Middle frontal gyrus (tissue), 1 donor: ENCODE data around the gene PTRHD1.

Experiments
- DNase-seq: peaks from one replicate; pipeline ENCODE4 v3.0.0-alpha.2; 2015; ENCODE audit warnings: low spot score; ENCODE audit errors: extremely low spot score

The PTRHD1 gene

DNA sequence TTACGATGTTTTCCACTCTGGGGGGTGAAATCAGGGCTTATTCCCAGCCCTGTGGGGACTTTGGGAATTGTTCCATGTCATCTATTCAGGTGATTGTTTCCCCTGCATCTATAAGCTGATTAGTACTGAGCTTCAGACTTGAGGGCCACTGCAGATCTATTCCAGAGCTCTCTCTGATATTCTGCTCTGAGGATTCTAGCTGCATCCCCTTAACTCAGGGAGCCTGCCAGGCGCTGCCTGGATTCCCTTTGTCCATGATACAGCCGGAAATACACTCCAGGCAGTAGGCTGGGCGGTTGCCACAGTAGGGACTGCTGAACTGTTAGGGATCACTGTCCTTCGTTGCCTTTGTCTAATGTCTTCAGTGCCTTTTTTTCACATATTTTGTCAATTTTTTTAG, 31.3 kb downstream of the PTRHD1 start:
- no peak for DNase-seq

- no peak for DNase-seq
Measured at GRCh38 chr2:24756789-24757188, 36.4 kb downstream of the PTRHD1 start.

- DNase-seq: no peak
Measured at GRCh38 chr2:24754985-24755705, 38.0 kb downstream of the PTRHD1 start.

GRCh38 chr2:24749069-24749691, 44.0 kb downstream of the PTRHD1 start:
- DNase-seq: no peak

DNA sequence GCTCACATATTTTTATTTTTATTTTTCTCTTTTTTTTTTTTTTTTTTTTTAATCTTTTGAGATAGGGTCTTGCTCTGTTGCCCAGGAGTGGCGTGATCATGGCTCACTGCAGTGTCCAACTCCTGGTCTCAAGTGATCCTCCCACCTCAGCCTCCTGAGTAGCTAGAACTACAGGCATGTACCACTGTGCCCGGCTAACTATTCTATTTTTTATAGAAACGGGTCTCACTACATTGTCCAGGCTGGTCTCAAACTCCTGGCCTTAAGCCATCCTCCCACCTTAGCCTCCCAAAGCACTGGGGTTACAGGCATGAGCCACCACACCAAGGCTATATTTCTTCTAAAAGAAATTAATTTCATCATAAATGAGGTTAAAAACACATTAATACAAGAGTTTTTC, 45.9 kb downstream of the PTRHD1 start:
- DNase-seq: no peak

DNA sequence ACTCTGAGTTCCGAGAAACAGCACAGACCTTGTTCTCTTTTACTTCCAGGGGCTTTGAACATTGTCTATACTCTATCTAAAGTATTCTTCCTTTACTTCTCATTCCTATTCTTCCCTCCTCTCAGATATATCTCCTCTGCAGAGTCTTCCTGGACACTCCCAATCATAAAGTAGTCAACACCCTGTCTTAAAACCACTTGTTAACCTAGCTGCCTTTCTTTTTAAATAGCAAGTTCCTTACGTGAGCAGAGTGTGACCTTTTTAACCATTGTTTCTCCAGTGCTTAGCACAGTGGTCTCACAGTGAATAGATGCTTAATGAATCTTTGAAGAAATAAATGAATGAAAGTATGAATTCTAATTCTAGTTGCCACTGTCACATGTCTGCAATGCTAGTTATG, 47.4 kb downstream of the PTRHD1 start:
- DNase-seq: no peak

- DNase-seq: no peak
Measured at GRCh38 chr2:24744356-24744755, 48.8 kb downstream of the PTRHD1 start.

DNA sequence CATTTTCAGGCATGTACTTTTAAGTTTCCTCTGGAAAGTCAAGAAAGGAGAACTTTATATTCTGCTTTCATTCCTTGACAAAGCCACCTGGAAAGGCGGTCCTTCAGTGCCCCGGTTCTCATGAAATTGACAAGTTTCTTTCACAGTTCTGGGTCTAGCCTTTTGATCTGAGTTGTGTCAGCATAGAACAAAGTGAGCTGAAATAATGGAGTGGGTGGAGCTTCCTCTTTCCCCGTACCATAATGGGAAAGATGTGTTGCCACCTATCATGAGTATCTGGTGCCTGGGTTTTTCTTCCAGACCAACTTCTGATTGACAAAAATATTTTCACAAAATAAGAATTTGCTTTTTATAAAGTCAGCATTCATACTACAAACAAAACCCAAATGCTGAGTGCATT, 49.3 kb downstream of the PTRHD1 start:
- DNase-seq: no peak

DNA sequence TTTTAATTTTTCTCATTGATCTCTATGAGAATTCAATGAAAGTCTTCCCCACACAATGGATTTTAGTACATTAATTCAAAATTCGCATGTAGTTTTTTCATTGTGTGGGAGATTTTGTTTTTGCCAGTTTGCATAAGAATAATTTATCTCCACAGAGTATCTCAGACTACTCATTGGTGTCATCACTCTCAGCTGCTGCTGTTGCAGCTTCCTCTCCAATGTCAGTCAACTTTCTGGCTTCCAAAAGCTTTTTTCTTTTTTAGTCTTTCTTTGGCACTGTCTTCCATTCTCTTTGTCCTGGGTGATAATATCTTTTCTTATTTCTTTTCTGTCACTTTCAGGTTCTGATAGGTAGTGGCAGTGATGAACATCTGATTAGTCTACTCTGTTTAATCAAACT, 50.5 kb downstream of the PTRHD1 start:
- DNase-seq: no peak

GRCh38 chr2:24740142-24740541, 53.0 kb downstream of the PTRHD1 start:
- no peak for DNase-seq
